Trophoblast cell (in vitro differentiated cells and primary cell): ENCODE results near the gene DBF4B.
A peak's percentile ranks its signal among the peaks of the same experiment; 100 is the strongest.
"Not testable (repeated sequence)": the region's sequence is repeated elsewhere in the genome, so short reads cannot be mapped to it uniquely, and the experiment has no call there.

ENCODE experiments used
- DNase-seq, 2 donors: peaks; one replicate each; pipeline ENCODE4 v3.0.0-alpha.2; 2016
- H2AFZ ChIP-seq: 2 replicates; pipeline ENCODE4 v1.6.1; 2013; ENCODE audit warnings: low read length, moderate library complexity, mild to moderate bottlenecking; ENCODE audit not compliant: insufficient read depth, poor library complexity
- H2AK5ac ChIP-seq: 2 replicates; pipeline ENCODE4 v1.6.1; 2013; ENCODE audit warnings: mild to moderate bottlenecking, low read length
- H2BK120ac ChIP-seq: 2 replicates; pipeline ENCODE4 v1.6.1; 2013; ENCODE audit warnings: low read length, mild to moderate bottlenecking, moderate library complexity; ENCODE audit not compliant: insufficient read depth, poor library complexity
- H2BK12ac ChIP-seq: 2 replicates; pipeline ENCODE4 v1.6.1; 2013; ENCODE audit warnings: mild to moderate bottlenecking, low read length, moderate library complexity
- H2BK5ac ChIP-seq: 2 replicates; pipeline ENCODE4 v1.6.1; 2013; ENCODE audit warnings: low read length, low read depth, moderate library complexity, mild to moderate bottlenecking; ENCODE audit not compliant: poor library complexity
- H3K14ac ChIP-seq: 2 replicates; pipeline ENCODE4 v1.6.1; 2013; ENCODE audit warnings: mild to moderate bottlenecking, low read length
- H3K18ac ChIP-seq: 2 replicates; pipeline ENCODE4 v1.6.1; 2013; ENCODE audit warnings: mild to moderate bottlenecking, low read length
- H3K23ac ChIP-seq: 2 replicates; pipeline ENCODE4 v1.6.1; 2013; ENCODE audit warnings: low read length
- H3K27ac ChIP-seq: 2 replicates; pipeline ENCODE4 v1.5.1; 2013; ENCODE audit warnings: low read depth, mild to moderate bottlenecking, inconsistent platforms, low read length, moderate library complexity
- H3K27me3 ChIP-seq: 2 replicates; pipeline ENCODE4 v1.6.1; 2013; ENCODE audit warnings: inconsistent platforms, mild to moderate bottlenecking, low read length, moderate library complexity; ENCODE audit not compliant: insufficient read depth
- H3K36me3 ChIP-seq, 2 experiments: 1 replicate in 1 of 2; 2 replicates in 1 of 2; pipeline ENCODE4 v1.6.1; 2013; ENCODE audit warnings: low read length in 2 of 2, mild to moderate bottlenecking in 2 of 2, moderate library complexity in 1 of 2; ENCODE audit not compliant: insufficient read depth in 2 of 2, control insufficient read depth in 1 of 2
- H3K4ac ChIP-seq: 2 replicates; pipeline ENCODE4 v1.6.1; 2013; ENCODE audit warnings: low read depth, mild to moderate bottlenecking, low read length, moderate library complexity
- H3K4me1 ChIP-seq, 2 experiments: 1 replicate in 1 of 2; 2 replicates in 1 of 2; pipeline ENCODE4 v1.6.1; 2013; ENCODE audit warnings: low read length in 2 of 2, mild to moderate bottlenecking in 2 of 2, moderate library complexity in 1 of 2; ENCODE audit not compliant: insufficient read depth in 2 of 2, control insufficient read depth in 1 of 2
- H3K4me2 ChIP-seq: 2 replicates; pipeline ENCODE4 v1.6.1; 2013; ENCODE audit warnings: inconsistent platforms, mild to moderate bottlenecking, low read length, moderate library complexity
- H3K4me3 ChIP-seq: 2 replicates; pipeline ENCODE4 v1.5.1; 2013; ENCODE audit warnings: mild to moderate bottlenecking, low read depth, low read length, inconsistent platforms
- H3K79me1 ChIP-seq: one replicate; pipeline ENCODE4 v1.6.1; 2013; ENCODE audit warnings: low read length
- H3K79me2 ChIP-seq: 2 replicates; pipeline ENCODE4 v1.6.1; 2013; ENCODE audit warnings: low read length, mild to moderate bottlenecking; ENCODE audit not compliant: control insufficient read depth, insufficient read depth, poor library complexity
- H3K9ac ChIP-seq: 2 replicates; pipeline ENCODE4 v1.6.1; 2013; ENCODE audit warnings: mild to moderate bottlenecking, low read length
- H3K9me3 ChIP-seq: 2 replicates; pipeline ENCODE4 v1.6.1; 2013; ENCODE audit warnings: low read depth, mild to moderate bottlenecking, control low read depth, inconsistent platforms, low read length; ENCODE audit not compliant: insufficient read depth
- H4K12ac ChIP-seq: 2 replicates; pipeline ENCODE4 v1.6.1; 2013; ENCODE audit warnings: low read depth, mild to moderate bottlenecking, low read length, moderate library complexity
- H4K8ac ChIP-seq: 2 replicates; pipeline ENCODE4 v1.6.1; 2013; ENCODE audit warnings: low read depth, mild to moderate bottlenecking, low read length, moderate library complexity
- H4K91ac ChIP-seq: one replicate; pipeline ENCODE4 v1.6.1; 2013; ENCODE audit warnings: low read depth, mild to moderate bottlenecking, low read length, moderate library complexity
- whole genome bisulfite sequencing: extraction: QIAGEN DNeasy Blood & Tissue Kit; methylation state at CpG from one replicate; pipeline ENCODE4 v1.1.7; 2013; ENCODE audit warnings: missing lambda C conversion rate; ENCODE audit not compliant: insufficient read length, insufficient coverage; ENCODE audit errors: extremely low coverage; 5-methylcytosine and 5-hydroxymethylcytosine counted together

Gene DBF4B

DNA sequence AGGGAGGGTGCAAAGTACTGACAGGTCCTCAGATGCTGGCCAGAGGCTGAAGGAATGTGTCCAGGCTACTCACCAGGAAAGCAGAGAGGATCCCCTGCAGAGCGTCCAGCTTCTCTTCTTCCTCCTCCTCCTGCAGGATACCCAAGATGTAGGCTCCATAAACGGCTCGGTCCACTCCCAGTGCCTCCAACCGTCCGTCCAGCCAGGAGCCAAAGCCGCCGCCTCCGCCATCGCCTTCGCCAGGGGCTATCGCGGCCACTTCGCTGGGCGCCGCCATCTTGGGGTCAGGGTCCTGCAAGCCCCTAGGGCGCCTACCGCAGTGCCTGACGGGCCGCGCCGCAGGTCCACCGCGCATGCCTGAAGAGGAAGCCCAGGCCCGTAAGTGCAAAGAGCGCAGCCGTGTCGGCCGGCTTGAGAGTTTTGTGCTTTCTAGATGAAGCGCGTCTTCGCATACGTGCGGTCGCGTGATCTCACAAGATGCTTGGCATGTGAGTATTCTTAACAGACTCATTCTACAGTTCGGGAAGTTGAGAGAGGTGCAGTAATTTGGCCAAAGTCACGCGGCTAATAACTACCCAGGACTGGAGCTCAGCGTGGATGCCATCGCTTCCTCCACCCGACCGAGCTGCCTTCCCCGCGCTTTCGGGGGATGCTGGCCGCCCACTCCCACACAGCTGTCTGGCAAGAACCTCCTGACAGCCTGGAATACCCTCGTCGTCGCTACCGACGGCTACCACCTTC, 18.8 kb upstream of the DBF4B start, which contains the start of gene CCDC43:
Gene CCDC43, minus strand, starts transcription at position 300 of the 741 bp plus-strand sequence. Its CDS starts 23 bp downstream, at position 277.
- H3K4ac ChIP-seq, result peak within 1 kb of the TSS; percentile 89
- peak; percentile 97 to 100 for DNase-seq
- H3K23ac ChIP-seq, result no peak within 1 kb of the TSS
- peak within 1 kb of the TSS; percentile 56 for H3K27ac ChIP-seq
- peak within 1 kb of the TSS; percentile 59 for H2BK120ac ChIP-seq
- peaks cover 0 to 7% of the 10 kb centered on the region in 2 experiments for H3K4me1 ChIP-seq
- peak within 1 kb of the TSS; percentile 92 for H3K4me2 ChIP-seq
- H3K14ac ChIP-seq, result peak within 1 kb of the TSS; percentile 85
- H3K27me3 ChIP-seq, result no peaks in the 10 kb centered on the region
- H2AFZ ChIP-seq, result peak within 1 kb of the TSS; percentile 82
- H3K9me3 ChIP-seq, result no peaks in the 10 kb centered on the region
- H4K8ac ChIP-seq, result peak within 1 kb of the TSS; percentile 98
- no peak within 1 kb of the TSS for H2BK12ac ChIP-seq
- WGBS, result no CpG with 5 or more reads among the region's 51 CpGs
- peak within 1 kb of the TSS; percentile 59 for H4K91ac ChIP-seq
- peaks cover 8% of the 10 kb centered on the region for H3K79me2 ChIP-seq
- no peaks in the 10 kb centered on the region for H3K36me3 ChIP-seq
- peak within 1 kb of the TSS; percentile 52 for H2BK5ac ChIP-seq
- peak within 1 kb of the TSS; percentile 89 for H3K9ac ChIP-seq
- peak within 1 kb of the TSS; percentile 64 for H2AK5ac ChIP-seq
- peak within 1 kb of the TSS; percentile 93 for H4K12ac ChIP-seq
- peaks cover 8% of the 10 kb centered on the region for H3K79me1 ChIP-seq
- peak within 1 kb of the TSS; percentile 89 for H3K18ac ChIP-seq
- H3K4me3 ChIP-seq, result peak within 1 kb of the TSS; percentile 95

DNA sequence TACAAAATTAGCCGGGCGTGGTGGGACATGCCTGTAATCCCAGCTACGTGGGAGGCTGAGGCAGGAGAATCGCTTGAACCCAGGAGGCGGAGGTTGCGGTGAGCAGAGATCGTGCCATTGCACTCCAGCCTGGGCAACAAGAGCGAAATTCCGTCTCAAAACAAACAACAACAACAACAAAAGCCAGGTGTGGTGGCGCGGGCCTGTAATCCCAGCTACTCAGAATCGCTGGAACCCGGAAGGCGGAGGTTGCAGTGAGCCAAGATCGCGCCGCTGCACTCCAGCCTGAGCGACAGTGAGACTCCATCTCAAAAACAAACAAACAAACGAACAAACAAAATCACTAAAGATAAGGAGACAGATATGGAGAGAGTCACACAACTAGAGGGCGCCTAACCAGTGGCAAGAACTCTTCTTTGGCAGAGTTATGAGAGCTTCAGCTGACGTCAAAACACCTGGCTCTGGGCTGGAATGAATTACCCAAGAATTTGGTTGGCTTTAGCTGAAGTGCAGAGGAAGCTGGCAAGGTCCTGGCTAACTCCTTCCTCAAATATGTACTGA, 17.6 kb upstream of the DBF4B start:
- not testable (repeated sequence) for H2AFZ ChIP-seq, H3K36me3 ChIP-seq, H2AK5ac ChIP-seq, H3K4me3 ChIP-seq, H4K91ac ChIP-seq, H3K14ac ChIP-seq, H4K12ac ChIP-seq, H3K27ac ChIP-seq, H3K79me1 ChIP-seq, H3K4ac ChIP-seq, H3K79me2 ChIP-seq, H3K18ac ChIP-seq, H2BK5ac ChIP-seq, H3K9ac ChIP-seq, H3K4me2 ChIP-seq, H3K4me1 ChIP-seq, H3K27me3 ChIP-seq, H2BK120ac ChIP-seq, H3K9me3 ChIP-seq, H2BK12ac ChIP-seq, H3K23ac ChIP-seq
- DNase-seq, result peak; percentile 63 to 92
- WGBS, result no CpG with 5 or more reads among the region's 21 CpGs
- H4K8ac ChIP-seq, result peak overlapping the region; percentile 43

DNA sequence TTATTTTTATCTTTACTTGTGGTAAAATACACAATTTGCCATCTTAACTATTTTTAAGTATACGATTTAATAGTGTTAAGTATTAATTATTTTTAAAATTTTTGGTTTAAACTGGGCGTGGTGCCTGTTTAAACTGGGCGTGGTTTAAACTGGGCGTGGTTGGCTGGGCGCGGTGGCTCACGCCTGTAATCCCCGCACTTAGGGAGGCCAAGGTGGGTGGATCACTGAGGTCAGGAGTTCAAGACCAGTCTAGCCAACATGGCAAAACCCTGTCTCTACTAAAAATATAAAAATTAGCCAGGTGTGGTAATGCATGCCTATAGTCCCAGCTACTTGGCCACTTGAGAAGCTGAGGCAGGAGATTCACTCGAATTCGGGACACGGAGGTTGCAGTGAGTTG, 14.9 kb upstream of the DBF4B start:
- Histone ChIP-seq H3K79me1 (peaks cover 8% of the 10 kb centered on the region), H3K4me2 (no peak overlapping the region), H4K12ac (no peak overlapping the region), H2AK5ac (no peak overlapping the region), H4K8ac (no peak overlapping the region), H4K91ac (no peak overlapping the region), H2BK12ac (no peak overlapping the region), H3K27me3 (no peaks in the 10 kb centered on the region), H3K4me1 (peaks cover 0 to 7% of the 10 kb centered on the region in 2 experiments), H3K9ac (no peak overlapping the region), H2BK5ac (no peak overlapping the region), H3K4me3 (no peak overlapping the region), H3K27ac (no peak overlapping the region), H2AFZ (no peak overlapping the region), H3K36me3 (no peaks in the 10 kb centered on the region), H3K9me3 (no peaks in the 10 kb centered on the region), H3K4ac (no peak overlapping the region), H2BK120ac (no peak overlapping the region), H3K23ac (no peak overlapping the region), H3K79me2 (peaks cover 8% of the 10 kb centered on the region), H3K14ac (no peak overlapping the region), H3K18ac (no peak overlapping the region)
- 100% methylated on average over 3 of the region's 11 CpGs for WGBS
- DNase-seq, result no peak

DNA sequence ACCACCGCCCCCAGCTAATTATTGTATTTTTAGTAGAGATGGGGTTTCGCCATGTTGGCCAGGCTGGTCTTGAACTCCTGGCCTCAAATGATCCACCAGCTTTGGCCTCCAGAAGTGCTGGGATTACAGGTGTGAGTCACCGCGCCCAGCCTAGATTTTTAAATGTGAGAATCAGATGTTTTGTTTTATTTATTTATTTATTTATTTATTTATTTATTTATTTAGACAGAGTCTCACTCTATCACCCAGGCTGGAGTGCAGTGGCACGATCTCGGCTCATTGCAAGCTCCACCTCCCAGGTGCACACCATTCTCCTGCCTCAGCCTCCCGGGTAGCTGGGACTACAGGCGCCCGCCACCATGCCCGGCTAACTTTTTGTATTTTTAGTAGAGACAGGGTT, 8.2 kb upstream of the DBF4B start:
- not testable (repeated sequence) for H2BK120ac ChIP-seq, H3K4me1 ChIP-seq, H3K79me2 ChIP-seq, H3K27ac ChIP-seq, H3K14ac ChIP-seq, DNase-seq, H3K27me3 ChIP-seq, H3K4ac ChIP-seq, H3K18ac ChIP-seq, H3K9ac ChIP-seq, H2AFZ ChIP-seq, H4K8ac ChIP-seq, H4K91ac ChIP-seq, H2BK5ac ChIP-seq, H3K23ac ChIP-seq, H4K12ac ChIP-seq, H3K9me3 ChIP-seq, H3K4me3 ChIP-seq, H2AK5ac ChIP-seq, H3K79me1 ChIP-seq, H2BK12ac ChIP-seq, H3K36me3 ChIP-seq, H3K4me2 ChIP-seq
- no CpG with 5 or more reads among the region's 10 CpGs for WGBS
